A673 (cell line): ENCODE measurements around the gene FOXO3.

ENCODE experiments used
- CTCF ChIP-seq: fragments of 300-800, 200-600 bp; sonication (generic); conservative IDR thresholded peaks from 2 replicates; pipeline ENCODE4 v1.5.1; 2017; ENCODE audit warnings: low read depth, mild to moderate bottlenecking, antibody characterized with exemption, low read length, moderate library complexity, mixed read lengths
- EZH2 ChIP-seq: fragments of 200-600 bp; sonication (generic); IDR thresholded peaks from 2 replicates; pipeline ENCODE4 v1.6.1; 2017; ENCODE audit warnings: borderline replicate concordance, low read depth, mild to moderate bottlenecking, mixed read lengths, antibody characterized with exemption, low read length; ENCODE audit not compliant: poor library complexity, severe bottlenecking

GRCh38 chr6:108672641-108673040 is 111.9 kb downstream of the FOXO3 start:
- TF ChIP-seq CTCF (no peak), EZH2 (no peak)
